ENCODE data around the gene DPYSL4.

GRCh38 chr10:132231656-132232022, 44.9 kb downstream of the DPYSL4 start:
- TF ChIP-seq, protein P1, sequence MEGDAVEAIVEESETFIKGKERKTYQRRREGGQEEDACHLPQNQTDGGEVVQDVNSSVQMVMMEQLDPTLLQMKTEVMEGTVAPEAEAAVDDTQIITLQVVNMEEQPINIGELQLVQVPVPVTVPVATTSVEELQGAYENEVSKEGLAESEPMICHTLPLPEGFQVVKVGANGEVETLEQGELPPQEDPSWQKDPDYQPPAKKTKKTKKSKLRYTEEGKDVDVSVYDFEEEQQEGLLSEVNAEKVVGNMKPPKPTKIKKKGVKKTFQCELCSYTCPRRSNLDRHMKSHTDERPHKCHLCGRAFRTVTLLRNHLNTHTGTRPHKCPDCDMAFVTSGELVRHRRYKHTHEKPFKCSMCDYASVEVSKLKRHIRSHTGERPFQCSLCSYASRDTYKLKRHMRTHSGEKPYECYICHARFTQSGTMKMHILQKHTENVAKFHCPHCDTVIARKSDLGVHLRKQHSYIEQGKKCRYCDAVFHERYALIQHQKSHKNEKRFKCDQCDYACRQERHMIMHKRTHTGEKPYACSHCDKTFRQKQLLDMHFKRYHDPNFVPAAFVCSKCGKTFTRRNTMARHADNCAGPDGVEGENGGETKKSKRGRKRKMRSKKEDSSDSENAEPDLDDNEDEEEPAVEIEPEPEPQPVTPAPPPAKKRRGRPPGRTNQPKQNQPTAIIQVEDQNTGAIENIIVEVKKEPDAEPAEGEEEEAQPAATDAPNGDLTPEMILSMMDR (IDR thresholded peaks at IDR 0.05), result no peak
- TF ChIP-seq POLR2AphosphoS5 (IDR thresholded peaks at IDR 0.05) (no peak), POLR2A (IDR thresholded peaks at IDR 0.05) (no peak)

Measured in upper lobe of left lung (tissue), 4 donors.